DOHH2 (cell line): Measurements from ENCODE around the gene MASP1.

Experiments used
- CTCF ChIP-seq: fragments of 200-600 bp; sonication (generic); IDR thresholded peaks from one replicate; pipeline ENCODE4 v1.5.1; 2014; ENCODE audit warnings: antibody characterized with exemption, mild to moderate bottlenecking, low read depth, low read length; ENCODE audit not compliant: poor library complexity, severe bottlenecking
- EZH2phosphoT487 ChIP-seq: fragments of 200-600 bp; sonication (generic); IDR thresholded peaks from 2 replicates; pipeline ENCODE4 v1.6.1; 2017; ENCODE audit warnings: borderline replicate concordance, mild to moderate bottlenecking, antibody characterized with exemption, low read length, moderate library complexity, mixed read lengths

- TF ChIP-seq CTCF (no peak), EZH2phosphoT487 (no peak)
Observed at GRCh38 chr3:187210091-187210490, 81.4 kb downstream of the MASP1 start.
